Endothelial cell of umbilical vein (primary cell): Measurements from ENCODE around the gene KDM4C.

ENCODE experiments used
- CTCF ChIP-seq, 2 donors: IDR thresholded peaks; 1 replicate in 1 of 2; 2 replicates in 1 of 2; pipeline ENCODE4 v1.5.1; 2011; ENCODE audit warnings: low read length in 2 of 2, mild to moderate bottlenecking in 2 of 2, moderate library complexity in 2 of 2, control low read depth in 1 of 2, inconsistent platforms in 1 of 2, low read depth in 1 of 2; ENCODE audit not compliant: insufficient read depth in 1 of 2; ENCODE audit errors: extremely low read depth in 1 of 2
- EZH2 ChIP-seq: IDR thresholded peaks from 2 replicates; pipeline ENCODE4 v1.6.1; 2012; ENCODE audit warnings: borderline replicate concordance, low read depth, mild to moderate bottlenecking, moderate library complexity, low read length, inconsistent platforms; ENCODE audit not compliant: severe bottlenecking
- FOS ChIP-seq: IDR thresholded peaks from 2 replicates; pipeline ENCODE4 v1.6.1; 2011; ENCODE audit warnings: mild to moderate bottlenecking, low read length, moderate library complexity, borderline replicate concordance; ENCODE audit not compliant: insufficient read depth
- GATA2 ChIP-seq: IDR thresholded peaks from 2 replicates; pipeline ENCODE4 v1.7.0; 2011; ENCODE audit warnings: low read depth, mild to moderate bottlenecking, moderate library complexity, mixed read lengths, low read length; ENCODE audit not compliant: insufficient read length, insufficient read depth
- JUN ChIP-seq: IDR thresholded peaks from 2 replicates; pipeline ENCODE4 v1.6.1; 2011; ENCODE audit warnings: borderline replicate concordance, low read depth; ENCODE audit not compliant: insufficient read length, insufficient read depth
- MAX ChIP-seq: IDR thresholded peaks from 2 replicates; pipeline ENCODE4 v1.6.1; 2011; ENCODE audit not compliant: insufficient read depth, insufficient read length
- MYC ChIP-seq: IDR thresholded peaks from one replicate; pipeline ENCODE4 v1.6.1; 2011; ENCODE audit warnings: mild to moderate bottlenecking, low read depth, low read length
- POLR2A ChIP-seq: IDR thresholded peaks from 2 replicates; pipeline ENCODE4 v1.6.1; 2012; ENCODE audit warnings: low read depth, mild to moderate bottlenecking, control low read depth, low read length
- POLR2AphosphoS5 ChIP-seq: IDR thresholded peaks from 2 replicates; pipeline ENCODE4 v1.6.1; 2012; ENCODE audit warnings: low read depth, mild to moderate bottlenecking, control low read depth, low read length, moderate library complexity; ENCODE audit not compliant: insufficient read depth

GRCh38 chr9:6845880-6846279 lies 88.1 kb downstream of the KDM4C start:
- TF ChIP-seq POLR2A (no peak), CTCF (IDR thresholded peaks at IDR 0.05; ENCODE audit: extremely low read depth in 1 of 2, insufficient read depth in 1 of 2, low read depth in 1 of 2, low read length in 2 of 2) (no peak), POLR2AphosphoS5 (no peak), MAX (no peak), JUN (no peak), MYC (no peak), EZH2 (no peak), FOS (no peak), GATA2 (no peak)
